PC-3 (cell line): ENCODE measurements around the gene ACKR2. TPM values are rescaled to one million over a fixed set of nuclear protein-coding genes. Genes with fewer than 3 reads are reported as not detected.

Experiments used
- ATAC-seq: fragments of 200-7000 bp; cut with Tn5 transposase; 2 replicates; pipeline ENCODE4 v1.9.1; 2020; ENCODE audit warnings: mild to moderate bottlenecking, moderate library complexity
- BruUV-seq: library from RNA; stranded (reverse); fragments of 400-500 nt; replicated peaks from 2 replicates; lab custom pipeline; 2021; lab: Mats Ljungman, UMichigan
- CTCF ChIA-PET: fragments of 300-600 bp; sonication (Branson Sonifier 250); formaldehyde crosslinking; loops from one replicate; lab custom pipeline; 2022; ENCODE audit warnings: antibody characterized with exemption; lab: Charles Lee
- POLR2A ChIA-PET: fragments of 300-600 bp; sonication (Branson Sonifier 250); formaldehyde crosslinking; loops from one replicate; lab custom pipeline; 2022; ENCODE audit warnings: antibody characterized with exemption; ENCODE audit not compliant: unreplicated experiment; lab: Charles Lee
- DNase-seq: peaks from one replicate; pipeline ENCODE4 v3.0.0-alpha.2; 2015
- H2AFZ ChIP-seq: fragments of 300-600 bp; sonication (generic); 2 replicates; pipeline ENCODE4 v1.6.0; 2016; ENCODE audit warnings: antibody characterized with exemption, low read length
- H3F3A ChIP-seq: fragments of 300-600 bp; sonication (generic); one replicate; pipeline ENCODE4 v1.6.0; 2017; ENCODE audit warnings: antibody characterized with exemption, low read length, control low read depth, mild to moderate bottlenecking; ENCODE audit not compliant: unreplicated experiment
- H3K27ac ChIP-seq: fragments of 300-600 bp; sonication (generic); 2 replicates; pipeline ENCODE4 v1.5.1; 2016; ENCODE audit warnings: mild to moderate bottlenecking, low read length
- H3K27me3 ChIP-seq: fragments of 300-600 bp; sonication (generic); 2 replicates; pipeline ENCODE4 v1.6.1; 2016; ENCODE audit warnings: low read length, mixed read lengths
- H3K36me3 ChIP-seq: fragments of 300-600 bp; sonication (generic); 2 replicates; pipeline ENCODE4 v1.6.1; 2016; ENCODE audit warnings: low read depth, mixed run types, low read length, mixed read lengths
- H3K4me1 ChIP-seq: fragments of 300-600 bp; sonication (generic); 2 replicates; pipeline ENCODE4 v1.5.1; 2016; ENCODE audit warnings: low read length; ENCODE audit not compliant: insufficient read depth
- H3K4me2 ChIP-seq: fragments of 300-600 bp; sonication (generic); 2 replicates; pipeline ENCODE4 v1.6.0; 2016; ENCODE audit warnings: low read length
- H3K4me3 ChIP-seq: fragments of 300-600 bp; sonication (generic); 2 replicates; pipeline ENCODE4 v1.5.1; 2016; ENCODE audit warnings: mild to moderate bottlenecking, low read length, mixed read lengths
- H3K79me2 ChIP-seq: fragments of 300-600 bp; sonication (generic); 2 replicates; pipeline ENCODE4 v1.6.1; 2017; ENCODE audit warnings: low read length, mixed read lengths
- H3K9ac ChIP-seq: fragments of 300-600 bp; sonication (generic); 2 replicates; pipeline ENCODE4 v1.6.0; 2016; ENCODE audit warnings: mild to moderate bottlenecking, low read length
- H3K9me2 ChIP-seq: fragments of 300-600 bp; sonication (generic); replicated peaks from 2 replicates; pipeline ENCODE4 v1.6.1; 2016; ENCODE audit warnings: mixed run types, low read length, mixed read lengths
- H3K9me3 ChIP-seq: fragments of 300-600 bp; sonication (generic); 2 replicates; pipeline ENCODE4 v1.6.1; 2016; ENCODE audit warnings: low read length, mixed read lengths
- H4K20me1 ChIP-seq: fragments of 300-600 bp; sonication (generic); 2 replicates; pipeline ENCODE4 v1.6.1; 2016; ENCODE audit warnings: low read length, mixed read lengths
- CTCF ChIP-seq: fragments of 300-600 bp; sonication (generic); conservative IDR thresholded peaks from 2 replicates; pipeline ENCODE4 v1.5.1; 2017; ENCODE audit warnings: antibody characterized with exemption, low read depth, mild to moderate bottlenecking, low read length
- EZH2 ChIP-seq: fragments of 300-600 bp; sonication (generic); IDR thresholded peaks from one replicate; pipeline ENCODE4 v1.6.1; 2017; ENCODE audit warnings: antibody characterized with exemption, mild to moderate bottlenecking, low read length; ENCODE audit not compliant: unreplicated experiment
- EZH2phosphoT487 ChIP-seq: fragments of 300-600 bp; sonication (generic); IDR thresholded peaks from 2 replicates; pipeline ENCODE4 v1.6.1; 2018; ENCODE audit warnings: mild to moderate bottlenecking, antibody characterized with exemption, low read length, borderline replicate concordance
- intact Hi-C: fragments of 100-400 bp; cut with micrococcal nuclease; formaldehyde crosslinking; loops from 2 replicates; pipeline ENCODE4 v1.9.0; 2023
- total RNA-seq: library from RNA; depleted of rRNA; stranded (reverse); fragments of >200 nt; gene quantifications from 2 replicates; pipeline ENCODE4 v1.2.3, GENCODE V29; 2014

The ACKR2 gene
- total RNA-seq, 1 experiment from 2014 or later, result 3.9 TPM

- H3F3A ChIP-seq, result no peaks in the 10 kb centered on the region
- H3K9me3 ChIP-seq, result no peaks in the 10 kb centered on the region
- ATAC-seq (no peak), DNase-seq (no peak)
- no peaks in the 10 kb centered on the region for H3K4me1 ChIP-seq
- ChIA-PET CTCF (no interaction called here), POLR2A (no interaction called here)
- no TSS peak for BruUV-seq
- no peak overlapping the region for H3K4me3 ChIP-seq
- intact Hi-C loops, result no loop called here
- no peak overlapping the region for H2AFZ ChIP-seq
- no peak overlapping the region for H3K27ac ChIP-seq
- TF ChIP-seq EZH2 (no peak), CTCF (no peak), EZH2phosphoT487 (no peak)
- no peaks in the 10 kb centered on the region for H3K79me2 ChIP-seq
- no peak overlapping the region for H3K9ac ChIP-seq
- H3K4me2 ChIP-seq, result no peak overlapping the region
- H3K36me3 ChIP-seq, result no peaks in the 10 kb centered on the region
- no peaks in the 10 kb centered on the region for H3K9me2 ChIP-seq
- H4K20me1 ChIP-seq, result no peaks in the 10 kb centered on the region
- H3K27me3 ChIP-seq, result no peaks in the 10 kb centered on the region
Observed at GRCh38 chr3:42856544-42856943, 47.3 kb downstream of the ACKR2 start.

- CTCF ChIA-PET, result no interaction called here
- H3K4me1 ChIP-seq, result no peaks in the 10 kb centered on the region
- ATAC-seq (no peak), DNase-seq (no peak)
- POLR2A ChIA-PET, result no interaction called here
- no peak overlapping the region for H3K4me3 ChIP-seq
- H3K9ac ChIP-seq, result no peak overlapping the region
- TF ChIP-seq EZH2phosphoT487 (no peak), CTCF (no peak), EZH2 (no peak)
- H3K9me2 ChIP-seq, result no peaks in the 10 kb centered on the region
- H3F3A ChIP-seq, result no peaks in the 10 kb centered on the region
- no peaks in the 10 kb centered on the region for H3K36me3 ChIP-seq
- no peak overlapping the region for H3K4me2 ChIP-seq
- no TSS peak for BruUV-seq
- H4K20me1 ChIP-seq, result no peaks in the 10 kb centered on the region
- no peak overlapping the region for H2AFZ ChIP-seq
- H3K79me2 ChIP-seq, result no peaks in the 10 kb centered on the region
- H3K27me3 ChIP-seq, result no peaks in the 10 kb centered on the region
- intact Hi-C loops, result no loop called here
- H3K9me3 ChIP-seq, result no peaks in the 10 kb centered on the region
- no peak overlapping the region for H3K27ac ChIP-seq
Observed at GRCh38 chr3:42864321-42864950, 55.2 kb downstream of the ACKR2 start.

GRCh38 chr3:42865256-42865655 lies 56.0 kb downstream of the ACKR2 start:
- ChIA-PET POLR2A (no interaction called here), CTCF (no interaction called here)
- H3K27me3 ChIP-seq, result no peaks in the 10 kb centered on the region
- intact Hi-C loops, result no loop called here
- no peaks in the 10 kb centered on the region for H3K9me3 ChIP-seq
- H3F3A ChIP-seq, result no peaks in the 10 kb centered on the region
- TF ChIP-seq EZH2, result no peak
- TF ChIP-seq CTCF, result no peak
- no peak for TF ChIP-seq EZH2phosphoT487
- no peaks in the 10 kb centered on the region for H3K79me2 ChIP-seq
- H3K9me2 ChIP-seq, result no peaks in the 10 kb centered on the region
- H3K4me2 ChIP-seq, result no peak overlapping the region
- DNase-seq (no peak), ATAC-seq (no peak)
- no peaks in the 10 kb centered on the region for H4K20me1 ChIP-seq
- no peaks in the 10 kb centered on the region for H3K36me3 ChIP-seq
- no peak overlapping the region for H3K4me3 ChIP-seq
- H3K9ac ChIP-seq, result no peak overlapping the region
- H3K27ac ChIP-seq, result no peak overlapping the region
- no peaks in the 10 kb centered on the region for H3K4me1 ChIP-seq
- BruUV-seq, result no TSS peak
- no peak overlapping the region for H2AFZ ChIP-seq
